ENCODE results near the gene L3MBTL1. TPM values are rescaled to one million over a fixed set of nuclear protein-coding genes. Genes with fewer than 3 reads are reported as not detected.

The L3MBTL1 gene
- total RNA-seq, 1 donor from 2014 or later, result 2.6 TPM

GRCh38 chr20:43559147-43559987 lies 51.9 kb downstream of the L3MBTL1 start:
- no peak for DNase-seq (ENCODE audit: low read depth in 2 of 2)

- DNase-seq (ENCODE audit: low read depth in 2 of 2), result no peak
Measured at GRCh38 chr20:43560974-43561373, 53.5 kb downstream of the L3MBTL1 start.

- DNase-seq (ENCODE audit: low read depth in 2 of 2), result no peak
Measured at GRCh38 chr20:43563429-43563828, 55.9 kb downstream of the L3MBTL1 start.

GRCh38 chr20:43563991-43564390 lies 56.5 kb downstream of the L3MBTL1 start:
- no peak for DNase-seq (ENCODE audit: low read depth in 2 of 2)

GRCh38 chr20:43564455-43564854 lies 57.0 kb downstream of the L3MBTL1 start:
- DNase-seq (ENCODE audit: low read depth in 2 of 2), result no peak

GRCh38 chr20:43564993-43565757 lies 57.7 kb downstream of the L3MBTL1 start:
- no peak for DNase-seq (ENCODE audit: low read depth in 2 of 2)

- DNase-seq (ENCODE audit: low read depth in 2 of 2), result no peak
Measured at GRCh38 chr20:43565758-43566104, 58.2 kb downstream of the L3MBTL1 start.

GRCh38 chr20:43567477-43567876 lies 60.0 kb downstream of the L3MBTL1 start:
- DNase-seq (ENCODE audit: low read depth in 2 of 2), result no peak

GRCh38 chr20:43568706-43569105 lies 61.2 kb downstream of the L3MBTL1 start:
- no peak for DNase-seq (ENCODE audit: low read depth in 2 of 2)

GRCh38 chr20:43569282-43569681 lies 61.8 kb downstream of the L3MBTL1 start:
- no peak for DNase-seq (ENCODE audit: low read depth in 2 of 2)

GRCh38 chr20:43570496-43570895 lies 63.0 kb downstream of the L3MBTL1 start:
- DNase-seq (ENCODE audit: low read depth in 2 of 2), result no peak

GRCh38 chr20:43571310-43571709 lies 63.8 kb downstream of the L3MBTL1 start:
- DNase-seq (ENCODE audit: low read depth in 2 of 2), result no peak

GRCh38 chr20:43571771-43572170 lies 64.3 kb downstream of the L3MBTL1 start:
- no peak for DNase-seq (ENCODE audit: low read depth in 2 of 2)

GRCh38 chr20:43572891-43573290 lies 65.4 kb downstream of the L3MBTL1 start:
- no peak for DNase-seq (ENCODE audit: low read depth in 2 of 2)

GRCh38 chr20:43576108-43576507 lies 68.6 kb downstream of the L3MBTL1 start:
- DNase-seq (ENCODE audit: low read depth in 2 of 2), result no peak

GRCh38 chr20:43579861-43580793 lies 72.6 kb downstream of the L3MBTL1 start:
- no peak for DNase-seq (ENCODE audit: low read depth in 2 of 2)

- no peak for DNase-seq (ENCODE audit: low read depth in 2 of 2)
Measured at GRCh38 chr20:43583133-43583864, 75.8 kb downstream of the L3MBTL1 start.

- DNase-seq (ENCODE audit: low read depth in 2 of 2), result peak; percentile 40 to 67
Measured at GRCh38 chr20:43583982-43584432, 76.5 kb downstream of the L3MBTL1 start.

- DNase-seq (ENCODE audit: low read depth in 2 of 2), result no peak
Measured at GRCh38 chr20:43584448-43585136, 77.1 kb downstream of the L3MBTL1 start.

- DNase-seq (ENCODE audit: low read depth in 2 of 2), result no peak
Measured at GRCh38 chr20:43586641-43587040, 79.1 kb downstream of the L3MBTL1 start.
